IMR-90 (cell line): Measurements from ENCODE around the gene GCLC. TPM values are rescaled to one million over a fixed set of nuclear protein-coding genes. Genes with fewer than 3 reads are reported as not detected.

ENCODE experiments used
- ATAC-seq: fragments of 200-7000 bp; cut with Tn5 transposase; 2 replicates; pipeline ENCODE4 v1.9.1; 2020; ENCODE audit warnings: low read depth, mild to moderate bottlenecking, moderate library complexity
- BruUV-seq: library from RNA; stranded (reverse); fragments of 400-500 nt; replicated peaks from 2 replicates; lab custom pipeline; 2021; lab: Mats Ljungman, UMichigan
- CTCF ChIA-PET: fragments of 300-600 bp; formaldehyde crosslinking; extraction: SDS; loops from one replicate; lab custom pipeline; 2021; ENCODE audit warnings: antibody characterized with exemption; lab: Yijun Ruan, JAX
- POLR2A ChIA-PET: fragments of 300-600 bp; sonication (Branson Sonifier 250); formaldehyde crosslinking; loops from one replicate; lab custom pipeline; 2022; ENCODE audit warnings: antibody characterized with exemption; ENCODE audit not compliant: unreplicated experiment; lab: Charles Lee
- DNase-seq: peaks from one replicate; pipeline ENCODE4 v3.0.0; 2013
- H2AFZ ChIP-seq: replicated peaks from 2 replicates; pipeline ENCODE3; 2013; ENCODE audit warnings: low read length, mild to moderate bottlenecking; ENCODE audit not compliant: poor library complexity
- H2AK5ac ChIP-seq: 2 replicates; pipeline ENCODE4 v1.6.1; 2013; ENCODE audit warnings: low read depth, low read length, inconsistent platforms
- H2AK9ac ChIP-seq: replicated peaks from 2 replicates; pipeline ENCODE3; 2013; ENCODE audit warnings: mild to moderate bottlenecking, low read depth, low read length, moderate library complexity; ENCODE audit not compliant: poor library complexity
- H2BK120ac ChIP-seq: 2 replicates; pipeline ENCODE4 v1.6.1; 2013; ENCODE audit warnings: low read depth, low read length, inconsistent platforms
- H2BK15ac ChIP-seq: 3 replicates; pipeline ENCODE4 v1.6.1; 2013; ENCODE audit warnings: low read depth, low read length, inconsistent platforms
- H2BK20ac ChIP-seq: 2 replicates; pipeline ENCODE4 v1.6.1; 2013; ENCODE audit warnings: low read depth, mild to moderate bottlenecking, inconsistent platforms, low read length, moderate library complexity
- H2BK5ac ChIP-seq: 2 replicates; pipeline ENCODE4 v1.6.1; 2013; ENCODE audit warnings: mild to moderate bottlenecking, low read depth, low read length, inconsistent platforms; ENCODE audit not compliant: poor library complexity, severe bottlenecking
- H3K14ac ChIP-seq: replicated peaks from 2 replicates; pipeline ENCODE4 v1.6.1; 2013; ENCODE audit warnings: low read depth, low read length, inconsistent platforms
- H3K18ac ChIP-seq: 2 replicates; pipeline ENCODE4 v1.6.1; 2013; ENCODE audit warnings: low read depth, low read length, control low read depth
- H3K23ac ChIP-seq: 2 replicates; pipeline ENCODE4 v1.6.1; 2013; ENCODE audit warnings: low read depth, low read length, inconsistent platforms
- H3K27ac ChIP-seq: 2 replicates; pipeline ENCODE4 v1.5.1; 2013; ENCODE audit warnings: mild to moderate bottlenecking, control low read depth, low read length; ENCODE audit not compliant: insufficient read depth
- H3K27me3 ChIP-seq: 2 replicates; pipeline ENCODE4 v1.6.1; 2013; ENCODE audit warnings: low read length; ENCODE audit not compliant: control insufficient read depth, insufficient read depth
- H3K36me3 ChIP-seq: 2 replicates; pipeline ENCODE4 v1.6.1; 2013; ENCODE audit warnings: low read length, mixed read lengths; ENCODE audit not compliant: control insufficient read depth, insufficient read depth
- H3K4ac ChIP-seq: 2 replicates; pipeline ENCODE4 v1.6.1; 2013; ENCODE audit warnings: low read depth, low read length, inconsistent platforms
- H3K4me1 ChIP-seq: 2 replicates; pipeline ENCODE4 v1.6.1; 2013; ENCODE audit warnings: low read length, mixed read lengths; ENCODE audit not compliant: control insufficient read depth, insufficient read depth
- H3K4me2 ChIP-seq: 2 replicates; pipeline ENCODE4 v1.6.1; 2013; ENCODE audit warnings: low read depth, mild to moderate bottlenecking, control low read depth, low read length, moderate library complexity
- H3K4me3 ChIP-seq: 2 replicates; pipeline ENCODE4 v1.5.1; 2013; ENCODE audit warnings: low read depth, mild to moderate bottlenecking, control low read depth, low read length, moderate library complexity; ENCODE audit not compliant: insufficient read depth
- H3K56ac ChIP-seq: 2 replicates; pipeline ENCODE4 v1.6.1; 2013; ENCODE audit warnings: low read length, inconsistent platforms; ENCODE audit not compliant: insufficient read depth; ENCODE audit errors: extremely low read depth
- H3K79me1 ChIP-seq, 2 experiments: 2 replicates each; pipeline ENCODE4 v1.6.1; 2013; ENCODE audit warnings: low read length in 2 of 2, inconsistent platforms in 1 of 2, low read depth in 1 of 2
- H3K9ac ChIP-seq: 2 replicates; pipeline ENCODE4 v1.6.1; 2013; ENCODE audit warnings: low read depth, low read length, control low read depth
- H3K9me1 ChIP-seq: 2 replicates; pipeline ENCODE4 v1.6.1; 2013; ENCODE audit warnings: low read length, inconsistent platforms; ENCODE audit not compliant: insufficient read depth
- H3K9me3 ChIP-seq: 2 replicates; pipeline ENCODE4 v1.6.1; 2013; ENCODE audit warnings: low read length; ENCODE audit not compliant: control insufficient read depth, insufficient read depth
- H4K20me1 ChIP-seq: 2 replicates; pipeline ENCODE4 v1.6.1; 2013; ENCODE audit warnings: low read length, inconsistent platforms; ENCODE audit not compliant: insufficient read depth
- H4K5ac ChIP-seq: 2 replicates; pipeline ENCODE4 v1.6.1; 2013; ENCODE audit warnings: mild to moderate bottlenecking, low read depth, low read length, control low read depth
- H4K8ac ChIP-seq, 2 experiments: 2 replicates each; pipeline ENCODE4 v1.6.1; 2013; ENCODE audit warnings: low read depth in 2 of 2, low read length in 2 of 2, control low read depth in 1 of 2, inconsistent platforms in 1 of 2
- H4K91ac ChIP-seq: 2 replicates; pipeline ENCODE4 v1.6.1; 2013; ENCODE audit warnings: low read depth, low read length, inconsistent platforms; ENCODE audit not compliant: insufficient read depth
- CEBPB ChIP-seq: IDR thresholded peaks from 2 replicates; pipeline ENCODE4 v1.6.1; 2012; ENCODE audit warnings: low read depth, low read length, improper control_type of control experiment
- RCOR1 ChIP-seq: IDR thresholded peaks from 2 replicates; pipeline ENCODE4 v1.6.1; 2012; ENCODE audit warnings: mild to moderate bottlenecking, low read length, improper control_type of control experiment; ENCODE audit not compliant: insufficient replicate concordance
- WGBS, 2 experiments: methylation state at CpG; one replicate each; pipeline versions ENCODE4 v1.1.5 to v1.1.7; 2013; ENCODE audit warnings: missing lambda C conversion rate in 2 of 2; ENCODE audit not compliant: insufficient read length in 1 of 2; ENCODE audit errors: extremely low coverage in 2 of 2; 5-methylcytosine and 5-hydroxymethylcytosine counted together
- dilution Hi-C: fragments of 300-500 bp; cut with HindIII; formaldehyde crosslinking; loops from one replicate; pipeline ENCODE4 v1.14.3; 2018; ENCODE audit warnings: low sequenced_read_pairs; ENCODE audit not compliant: unreplicated experiment
- in situ Hi-C: fragments of 300-500 bp; cut with MboI; formaldehyde crosslinking; loops from 3 replicates; pipeline ENCODE4 v1.14.3; 2019; ENCODE audit warnings: low sequenced_read_pairs, inconsistent platforms, mixed read lengths
- intact Hi-C: fragments of 100-400 bp; cut with micrococcal nuclease; formaldehyde crosslinking; loops from 2 replicates; pipeline ENCODE4 v1.10.0; 2022
- polyA plus RNA-seq, 3 experiments: library from polyadenylated mRNA; depleted of rRNA; stranded (reverse); fragments of >200 nt; gene quantifications; 2 replicates each; pipeline ENCODE4 v1.2.3, GENCODE V29; 2012; ENCODE audit warnings: low replicate concordance in 1 of 3
- total RNA-seq: library from RNA; depleted of rRNA; stranded (reverse); fragments of >200 nt; gene quantifications from 2 replicates; pipeline ENCODE4 v1.2.3, GENCODE V29; 2012
- TF ChIP-seq, protein P1 (sequence below): fragments of 150-350 bp; IDR thresholded peaks from 2 replicates; pipeline ENCODE4 v1.6.1; 2017; ENCODE audit warnings: mild to moderate bottlenecking, antibody characterized with exemption, low read length, low read depth

GCLC gene
- total and polyA plus RNA-seq, 2 of the 4 experiments (the other 2 are of a cell fraction), result 14.2 to 24.2 TPM

DNA sequence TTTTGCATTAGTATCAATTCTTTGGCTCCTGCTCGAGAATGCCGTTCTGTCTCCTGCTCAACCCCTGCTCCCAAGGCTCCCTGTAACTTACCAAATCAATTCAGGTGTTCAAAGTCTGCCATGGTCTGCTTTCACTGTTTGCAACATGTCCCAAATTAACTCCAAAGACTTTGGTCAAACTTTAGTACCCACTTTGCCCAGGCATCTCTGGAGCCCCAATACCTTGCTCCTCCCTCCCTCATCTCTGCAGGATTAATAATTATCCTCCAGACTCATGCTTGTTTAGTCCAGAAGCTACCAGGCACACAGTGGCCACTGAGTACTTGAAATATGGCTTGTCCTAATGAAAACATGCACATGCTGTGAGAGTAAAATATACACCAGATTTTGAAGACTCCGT is 30.2 kb downstream of the GCLC start:
- 0 out of 2 replicates have a peak overlapping the region, but pooled peaks have one; percentile 51 for H2AK5ac ChIP-seq
- peaks cover 3% of the 10 kb centered on the region; the same call in 1 of the 2 replicates for H3K9me1 ChIP-seq
- H3K4me2 ChIP-seq, result no peak overlapping the region
- H2BK15ac ChIP-seq, result 0 out of 3 replicates have a peak overlapping the region, but pooled peaks have one; percentile 45
- H3K36me3 ChIP-seq, result peaks cover 25% of the 10 kb centered on the region
- no peaks in the 10 kb centered on the region for H3K9me3 ChIP-seq
- no peaks in the 10 kb centered on the region for H3K27me3 ChIP-seq
- H3K9ac ChIP-seq, result no peak overlapping the region
- in situ Hi-C loops, result no loop called here
- H3K4me3 ChIP-seq, result no peak overlapping the region
- no TSS peak for BruUV-seq
- H4K91ac ChIP-seq, result no peak overlapping the region; the same call in 1 of the 2 replicates
- H2BK5ac ChIP-seq, result no peak overlapping the region
- POLR2A ChIA-PET, result no interaction called here
- H4K5ac ChIP-seq, result no peak overlapping the region
- no peak overlapping the region for H3K14ac ChIP-seq
- H3K56ac ChIP-seq, result no peak overlapping the region
- H2AK9ac ChIP-seq, result no peak overlapping the region
- no peak overlapping the region for H4K8ac ChIP-seq
- ATAC-seq, result no peak
- H2AFZ ChIP-seq, result no peak overlapping the region
- no peaks in the 10 kb centered on the region; the same call in 1 of the 2 replicates for H4K20me1 ChIP-seq
- H2BK20ac ChIP-seq, result no peak overlapping the region
- H3K4me1 ChIP-seq, result peaks cover 4% of the 10 kb centered on the region; the same call in 1 of the 2 replicates
- H3K4ac ChIP-seq, result no peak overlapping the region
- 88% methylated on average over 2 of the region's 3 CpGs; no CpG with 5 or more reads in 1 of the 2 experiments for WGBS, 2 experiments
- peak overlapping the region; percentile 24; the same call in 1 of the 2 replicates for H3K23ac ChIP-seq
- H3K79me1 ChIP-seq, result peaks cover 13 to 21% of the 10 kb centered on the region in 2 experiments; a peak in 3 of 4 replicates
- intact Hi-C loops, result loop anchor here (5.0 kb wide), 3 partner anchors 33 to 443 kb away; partner anchors contain the start of gene GCLC
- H2BK120ac ChIP-seq, result no peak overlapping the region
- dilution Hi-C loops, result no loop called here
- H3K18ac ChIP-seq, result no peak overlapping the region
- CTCF ChIA-PET, result interaction anchor here (1.5 to 2.8 kb wide), 4 partner anchors 10 to 214 kb away, joined by 4 to 14 read pairs (median 10); partner anchors contain the start of gene GCLC
- DNase-seq, result no peak
- H3K27ac ChIP-seq, result no peak overlapping the region
- no peak for TF ChIP-seq RCOR1
- TF ChIP-seq CEBPB, result no peak
- TF ChIP-seq, protein P1, sequence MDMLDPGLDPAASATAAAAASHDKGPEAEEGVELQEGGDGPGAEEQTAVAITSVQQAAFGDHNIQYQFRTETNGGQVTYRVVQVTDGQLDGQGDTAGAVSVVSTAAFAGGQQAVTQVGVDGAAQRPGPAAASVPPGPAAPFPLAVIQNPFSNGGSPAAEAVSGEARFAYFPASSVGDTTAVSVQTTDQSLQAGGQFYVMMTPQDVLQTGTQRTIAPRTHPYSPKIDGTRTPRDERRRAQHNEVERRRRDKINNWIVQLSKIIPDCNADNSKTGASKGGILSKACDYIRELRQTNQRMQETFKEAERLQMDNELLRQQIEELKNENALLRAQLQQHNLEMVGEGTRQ, result no peak
